HS-5 (cell line): ENCODE data around the gene KRT14.
"Not testable (repeated sequence)": the region's sequence is repeated elsewhere in the genome, so short reads cannot be mapped to it uniquely, and the experiment has no call there.

Experiments used
- DNase-seq: peaks from one replicate; pipeline ENCODE4 v3.0.0-alpha.2; 2012; ENCODE audit warnings: low read depth

Gene KRT14

DNA sequence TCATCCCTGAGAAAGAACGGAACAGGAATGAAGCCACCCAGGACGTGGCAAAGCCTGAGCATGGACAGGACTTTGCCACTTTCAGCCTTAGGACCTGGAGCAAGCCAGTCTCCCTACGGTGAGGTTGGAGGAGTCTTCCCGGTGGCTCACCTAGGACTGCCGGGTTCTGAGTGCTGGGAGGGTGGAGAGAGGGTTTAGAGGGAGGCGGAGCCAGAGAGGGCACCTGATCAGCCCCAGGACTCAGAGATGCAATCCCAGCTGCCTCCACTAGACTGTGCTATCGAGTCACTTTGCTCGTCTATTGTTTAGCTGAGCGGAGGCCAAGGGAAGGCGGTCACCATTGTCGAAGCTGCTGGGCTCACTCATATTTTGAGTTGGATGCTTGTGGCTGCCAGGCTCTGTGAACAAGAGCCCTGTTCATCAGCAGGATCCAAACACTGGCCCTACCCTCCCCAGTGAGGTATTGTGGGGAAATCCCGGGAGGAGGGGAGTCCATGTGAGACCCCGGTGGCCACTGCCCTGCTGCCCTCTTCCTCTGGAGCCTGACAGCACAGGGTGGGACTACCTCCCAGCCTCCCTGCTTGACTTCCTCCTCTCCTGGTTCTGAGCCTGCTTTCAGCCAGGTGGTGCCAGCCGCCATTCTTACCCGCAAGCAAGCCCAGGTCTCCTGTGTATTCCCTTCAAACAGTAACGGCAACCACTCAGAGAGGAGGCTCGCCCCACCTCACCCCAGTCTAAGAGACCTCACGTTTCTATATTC is 7.0 kb downstream of the KRT14 start:
- DNase-seq = no peak

DNA sequence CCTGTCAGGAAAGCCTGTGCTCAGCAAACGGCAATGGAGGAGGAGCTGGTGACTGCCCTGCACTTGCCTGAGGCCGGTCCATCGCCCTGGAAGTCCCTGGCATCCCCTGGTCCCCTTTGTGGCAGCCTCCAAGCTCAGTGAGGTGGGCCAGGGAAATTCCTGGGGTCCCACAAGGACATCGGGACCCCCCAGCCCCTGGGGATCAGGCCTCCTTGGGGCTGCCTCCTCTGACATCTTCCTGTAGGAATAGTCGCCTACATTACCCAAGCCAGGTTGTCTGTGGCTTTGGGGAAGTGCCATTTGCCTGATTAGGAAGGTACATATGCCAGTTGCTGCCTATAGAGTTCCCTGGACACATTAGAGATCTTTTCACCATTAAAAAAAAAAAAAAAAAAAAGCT is 7.7 kb downstream of the KRT14 start:
- no peak for DNase-seq

DNA sequence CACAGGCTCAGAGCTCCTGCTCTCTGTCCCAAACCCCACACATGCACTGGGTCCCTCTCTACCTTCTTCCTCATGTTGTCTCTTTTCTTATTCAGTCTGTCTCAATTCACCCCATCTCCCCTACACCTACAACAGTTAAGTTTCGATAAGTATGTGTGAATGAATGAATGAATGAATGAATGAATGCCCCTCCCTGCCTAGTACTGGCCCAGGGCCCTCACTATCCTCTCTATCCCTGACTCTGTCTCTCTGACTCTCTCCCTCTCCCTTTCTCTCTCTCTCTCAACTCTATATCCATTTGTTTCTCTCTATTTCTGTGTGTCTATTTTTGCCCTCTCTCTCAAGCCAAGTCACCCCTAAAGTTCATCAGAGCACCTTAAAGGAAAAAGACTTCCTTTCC is 8.2 kb downstream of the KRT14 start:
- no peak for DNase-seq

DNA sequence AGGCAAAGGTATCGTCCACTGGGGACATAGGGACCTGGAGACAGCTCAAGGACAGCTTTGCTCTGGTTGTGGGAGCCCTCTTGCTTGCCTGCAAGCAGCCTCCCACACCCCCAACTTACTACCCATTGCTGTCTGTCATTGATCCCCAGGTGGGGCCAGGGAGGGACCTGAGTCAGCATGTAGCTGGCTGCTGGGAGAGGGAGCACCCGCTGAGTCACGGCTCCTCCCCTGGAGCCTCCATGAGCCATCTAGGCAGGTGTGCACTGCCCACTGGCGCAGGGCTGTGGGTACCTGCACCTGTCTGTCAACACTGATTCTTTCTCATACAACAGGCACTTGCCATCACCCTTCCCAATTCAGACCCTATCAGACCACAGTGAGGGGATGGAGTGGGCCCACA is 10.0 kb downstream of the KRT14 start:
- DNase-seq = not testable (repeated sequence)

DNA sequence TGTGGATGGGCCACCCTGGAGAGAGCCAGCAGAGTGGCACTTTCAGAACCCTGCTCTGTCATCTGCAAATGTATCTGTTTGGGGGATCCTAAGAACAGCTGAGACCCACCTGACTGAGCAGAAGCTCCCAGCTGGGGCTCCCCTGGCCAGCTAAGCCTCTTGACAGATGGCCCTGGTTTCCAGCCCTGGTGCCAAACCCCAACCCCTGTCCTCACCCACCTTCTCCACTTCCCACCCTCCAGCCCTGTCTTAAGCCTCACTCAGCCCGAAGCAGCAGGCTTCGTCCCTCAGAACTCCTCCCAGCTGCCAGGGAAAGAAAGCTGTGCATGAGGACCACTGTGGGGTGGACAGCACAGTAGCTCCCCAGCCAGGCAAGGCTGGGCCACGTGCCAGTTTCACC is 11.4 kb downstream of the KRT14 start:
- DNase-seq = no peak

DNA sequence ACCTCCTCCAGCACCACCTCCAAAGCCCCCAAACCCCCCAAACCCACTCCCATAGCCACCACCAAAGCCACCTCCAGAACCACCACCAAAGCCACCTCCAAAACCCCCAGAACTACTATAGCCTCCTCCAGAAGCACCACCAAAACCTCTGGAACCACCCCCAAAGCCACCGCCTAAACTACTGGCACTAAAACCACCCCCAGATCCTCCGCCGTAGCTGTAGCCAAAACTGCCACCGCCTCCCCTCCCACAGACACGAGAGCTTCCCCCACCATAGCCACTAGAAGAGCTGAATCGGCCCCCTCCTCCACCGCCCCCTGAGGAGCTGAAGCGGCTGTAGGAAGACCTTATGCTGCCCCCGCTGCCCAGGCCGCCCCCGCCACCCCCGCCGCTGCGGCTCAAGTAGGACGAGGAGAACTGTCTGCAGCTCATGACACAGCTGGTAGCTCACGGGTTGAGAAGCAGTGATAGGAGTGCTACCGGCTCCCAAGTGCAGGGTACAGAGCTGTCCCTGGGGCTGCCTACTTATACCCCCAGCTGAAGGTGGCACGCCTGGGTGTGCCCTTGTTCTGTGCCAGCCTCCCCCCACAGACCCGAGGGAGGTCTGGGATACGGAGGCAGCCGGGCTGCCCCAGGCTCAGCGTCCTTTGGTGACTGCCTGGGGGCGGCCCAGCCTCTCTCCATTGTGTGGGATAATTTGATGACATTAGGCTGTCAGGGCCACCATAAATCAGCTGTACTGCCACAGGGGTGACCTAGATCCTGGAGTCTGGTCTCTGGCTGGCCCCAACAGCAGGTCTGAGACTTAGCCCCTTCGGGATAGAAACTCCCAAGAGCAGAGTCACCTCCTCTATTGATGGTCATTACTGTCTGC is 14.9 kb downstream of the KRT14 start, which contains the start of gene KRT9:
TSS of gene KRT9 (minus strand) at position 499 of the 874 bp plus-strand sequence. CDS start at position 432, 67 bp downstream.
- no peak for DNase-seq

DNA sequence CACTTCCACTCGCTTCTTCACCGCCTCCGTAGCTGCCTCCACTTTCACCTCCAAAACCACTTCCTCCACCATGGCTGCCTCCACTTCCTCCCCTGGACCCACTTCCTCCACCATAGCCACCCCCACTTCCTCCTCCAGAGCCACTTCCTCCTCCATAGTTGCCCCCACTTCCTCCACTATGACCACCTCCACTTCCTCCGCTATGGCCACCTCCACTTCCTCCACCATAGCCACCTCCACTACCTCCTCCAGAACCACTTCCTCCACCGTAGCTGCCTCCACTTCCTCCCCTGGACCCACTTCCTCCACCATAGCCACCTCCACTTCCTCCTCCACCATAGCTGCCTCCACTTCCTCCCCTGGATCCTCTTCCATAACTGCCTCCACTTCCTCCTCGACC is 19.4 kb downstream of the KRT14 start:
- no peak for DNase-seq

DNA sequence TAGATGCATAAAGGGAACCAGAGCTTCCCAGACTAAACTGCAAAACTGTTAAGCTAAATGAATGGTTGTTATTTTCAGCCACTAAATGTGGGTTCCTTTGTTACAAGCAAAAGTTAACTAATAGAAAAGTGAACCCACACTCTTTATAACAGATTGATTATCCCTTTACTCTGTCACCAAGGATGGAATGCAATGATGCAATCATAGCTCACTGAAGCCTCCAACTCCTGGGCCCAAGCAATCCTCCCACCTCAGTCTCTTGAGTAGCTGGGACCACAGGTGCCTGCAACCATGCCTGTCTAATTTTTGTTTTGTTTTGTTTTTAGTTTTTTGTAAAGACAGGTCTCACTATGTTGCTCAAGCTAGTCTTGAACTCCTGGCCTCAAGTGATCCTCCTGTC is 21.4 kb downstream of the KRT14 start:
- DNase-seq = no peak

DNA sequence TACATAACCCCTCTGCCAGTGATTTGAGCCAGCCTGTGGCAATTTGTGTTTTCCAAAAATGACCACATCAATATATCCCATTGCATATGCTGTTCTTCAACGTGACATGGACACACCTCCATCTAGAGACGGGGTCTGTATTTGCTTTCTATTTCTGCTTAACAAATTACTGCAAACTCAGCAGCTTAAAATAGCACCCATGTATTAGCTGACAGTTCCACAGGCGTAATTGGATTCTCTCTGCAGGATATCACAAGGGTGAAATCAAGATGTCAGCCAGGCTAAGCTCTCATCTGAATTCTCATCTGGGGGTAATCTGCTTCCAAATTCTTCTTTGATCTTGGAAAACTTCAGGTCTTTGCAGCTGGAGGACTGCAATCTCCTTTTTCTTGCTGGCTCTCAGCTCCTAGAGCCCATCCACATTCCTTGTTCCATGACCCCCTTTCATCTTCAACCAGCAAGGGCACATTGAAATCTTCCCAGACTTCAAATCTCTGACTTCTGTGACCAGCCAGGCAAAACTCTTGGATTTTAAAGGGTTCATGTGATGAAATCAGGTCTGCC is 23.0 kb downstream of the KRT14 start:
- no peak for DNase-seq

DNA sequence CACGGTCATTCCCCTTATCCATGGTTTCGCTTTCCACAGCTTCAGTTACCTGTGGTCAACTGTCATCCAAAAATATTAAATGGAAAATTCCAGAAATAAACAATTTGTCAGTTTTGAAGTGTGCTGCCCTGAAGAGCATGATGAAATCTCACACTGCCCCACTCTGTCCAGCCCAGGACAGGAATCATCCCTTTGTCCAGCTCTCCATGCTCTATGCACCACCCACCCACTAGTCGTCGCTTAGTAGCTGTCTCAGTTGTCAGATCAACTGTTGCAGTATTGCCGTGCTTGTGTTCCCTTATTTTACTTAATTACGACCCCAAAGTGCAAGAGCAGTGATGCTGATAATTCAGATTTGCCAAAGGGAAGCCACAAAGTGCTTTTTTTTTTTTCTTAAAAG is 25.1 kb downstream of the KRT14 start:
- no peak for DNase-seq

DNA sequence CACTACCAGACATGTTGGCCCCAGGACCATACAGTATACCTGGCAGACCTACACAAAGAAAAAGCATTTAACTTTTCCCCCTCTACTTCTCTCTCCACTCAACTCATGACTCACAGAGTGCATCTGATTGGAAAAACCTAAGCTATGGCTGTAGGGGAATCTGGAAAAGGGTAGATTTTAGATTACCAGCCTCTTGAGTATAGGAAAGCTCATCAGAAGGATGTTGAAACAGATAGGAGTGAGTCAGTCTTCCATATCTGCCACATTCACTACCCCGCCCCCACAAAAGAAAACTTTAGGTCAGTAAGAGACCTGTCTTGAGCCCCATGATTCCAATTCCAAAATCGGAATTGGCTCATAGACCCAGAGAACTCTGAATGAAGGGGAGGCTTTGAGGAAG is 27.1 kb downstream of the KRT14 start:
- DNase-seq = no peak

DNA sequence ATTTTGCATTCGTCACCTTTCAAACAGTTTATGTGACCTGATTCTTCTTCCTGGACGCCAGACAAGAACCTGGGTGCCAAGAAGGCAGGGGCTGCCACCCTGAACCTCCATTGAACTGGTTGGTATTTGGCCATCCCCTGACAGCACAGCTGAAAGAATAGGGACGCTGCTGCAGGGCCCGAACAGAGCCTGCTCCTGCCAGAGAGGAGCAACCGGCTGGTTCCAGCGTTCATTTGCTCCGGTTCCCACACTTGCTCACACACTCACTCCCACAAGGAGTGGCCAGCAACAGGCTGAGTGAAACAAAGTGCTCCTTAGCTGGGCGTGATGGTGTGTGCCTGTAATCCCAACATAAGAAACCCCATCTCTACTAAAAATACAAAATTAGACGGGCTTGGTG is 29.8 kb downstream of the KRT14 start:
- DNase-seq = no peak

DNA sequence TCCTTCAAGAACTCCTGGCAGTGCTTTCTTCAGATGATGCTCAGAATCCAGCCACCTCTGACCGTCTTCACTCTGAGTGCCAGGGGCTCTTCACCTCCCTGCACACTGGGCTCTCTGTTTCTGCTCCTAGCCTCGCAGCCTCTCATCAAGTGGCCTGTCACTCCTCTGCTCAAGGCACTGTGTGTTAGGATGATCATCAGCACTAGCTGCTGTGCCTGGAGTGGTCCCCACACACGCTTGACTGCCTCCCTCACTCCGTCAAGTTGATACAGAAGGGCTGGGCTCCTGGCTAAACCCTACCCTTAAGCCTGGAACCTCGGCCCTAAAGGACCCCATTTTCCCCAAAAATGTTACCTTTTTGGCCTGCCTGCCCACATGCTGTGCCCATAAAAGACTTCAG is 30.4 kb downstream of the KRT14 start:
- DNase-seq = no peak

DNA sequence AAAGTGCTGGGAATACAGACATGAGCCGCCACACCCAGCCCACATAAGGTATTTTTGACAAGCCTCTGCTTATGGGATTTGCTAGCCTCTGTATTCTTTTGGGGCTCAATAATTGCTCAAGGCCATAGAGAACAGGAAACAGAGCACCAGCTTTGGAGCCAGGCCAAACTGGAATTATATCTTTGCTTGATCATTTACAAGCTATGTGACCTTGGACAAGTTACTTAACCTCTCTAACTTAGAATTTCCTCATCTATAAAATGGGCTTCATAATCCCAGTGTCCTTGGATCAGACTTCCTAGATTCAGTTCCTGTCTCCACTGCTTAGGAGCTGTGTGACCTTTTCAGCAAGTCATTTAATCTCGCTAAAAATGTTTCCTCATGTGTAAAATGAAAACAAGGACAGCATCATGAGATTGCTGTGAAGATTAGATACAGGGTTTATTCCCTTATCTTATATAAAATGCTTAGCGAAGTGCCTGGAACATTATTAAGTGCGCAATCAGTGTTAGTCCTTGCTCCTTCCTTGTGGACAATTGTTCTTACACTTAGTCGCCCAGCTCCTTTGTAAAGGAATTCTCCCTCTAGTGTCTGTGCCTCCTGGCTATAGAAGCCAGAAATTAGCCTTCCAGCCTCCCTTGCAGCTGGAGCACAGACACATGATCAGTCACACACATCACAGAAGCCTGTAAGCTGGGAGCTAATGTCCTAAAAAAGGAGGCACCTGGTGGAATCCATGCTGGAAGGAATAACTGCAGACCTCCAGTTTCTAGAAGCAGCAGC is 31.4 kb downstream of the KRT14 start:
- no peak for DNase-seq

DNA sequence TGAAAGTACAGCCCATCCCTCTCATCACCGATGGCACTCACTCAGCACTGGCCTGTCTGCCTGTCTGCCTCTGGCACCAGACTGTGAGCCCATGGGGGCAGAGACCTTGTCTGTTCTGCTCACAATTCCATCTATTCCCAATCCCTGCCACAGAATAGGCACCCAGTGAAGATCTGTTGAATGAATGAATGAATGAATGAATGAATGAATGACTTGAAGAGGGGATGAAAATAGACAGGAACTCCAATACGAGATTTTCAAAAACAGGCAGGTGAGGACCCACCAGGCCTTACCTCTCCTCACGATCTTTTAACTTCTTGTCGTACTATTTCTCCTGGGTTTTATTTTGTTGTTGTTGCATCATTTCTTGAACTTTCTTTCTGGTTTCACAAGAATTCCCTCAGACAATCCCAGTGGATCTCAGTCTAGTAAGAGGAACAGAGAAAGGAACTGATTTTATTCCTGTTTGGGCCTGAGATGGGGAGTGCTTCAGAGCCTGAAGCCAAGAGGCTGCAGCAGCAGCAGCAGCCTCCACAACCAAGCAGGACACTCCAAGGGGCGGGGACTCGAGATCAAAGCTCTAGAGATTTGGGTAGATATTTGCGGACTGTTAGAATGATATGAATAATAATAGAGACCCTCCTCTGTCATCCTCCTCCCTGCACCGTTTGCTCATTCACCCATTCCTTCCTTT is 32.6 kb downstream of the KRT14 start:
- no peak for DNase-seq

DNA sequence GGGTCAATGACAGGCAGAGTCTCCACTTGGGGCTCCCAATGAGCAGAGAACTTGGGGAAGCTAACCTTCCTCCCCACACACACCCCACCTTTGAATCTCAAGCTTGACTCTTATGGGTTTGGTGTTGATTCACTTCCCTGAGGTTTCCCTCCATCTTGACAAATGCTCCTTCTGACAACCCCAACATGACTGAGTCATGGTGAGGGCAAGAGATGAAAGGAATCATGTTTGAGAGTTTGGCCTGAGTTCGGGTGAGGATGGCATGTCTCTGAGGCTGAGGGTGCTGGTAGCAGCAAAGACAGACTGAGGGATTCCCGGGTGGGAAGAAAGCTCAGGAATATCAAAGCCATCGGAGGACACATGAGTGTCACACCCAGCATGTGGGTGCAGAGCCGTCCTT is 33.5 kb downstream of the KRT14 start:
- DNase-seq = no peak

DNA sequence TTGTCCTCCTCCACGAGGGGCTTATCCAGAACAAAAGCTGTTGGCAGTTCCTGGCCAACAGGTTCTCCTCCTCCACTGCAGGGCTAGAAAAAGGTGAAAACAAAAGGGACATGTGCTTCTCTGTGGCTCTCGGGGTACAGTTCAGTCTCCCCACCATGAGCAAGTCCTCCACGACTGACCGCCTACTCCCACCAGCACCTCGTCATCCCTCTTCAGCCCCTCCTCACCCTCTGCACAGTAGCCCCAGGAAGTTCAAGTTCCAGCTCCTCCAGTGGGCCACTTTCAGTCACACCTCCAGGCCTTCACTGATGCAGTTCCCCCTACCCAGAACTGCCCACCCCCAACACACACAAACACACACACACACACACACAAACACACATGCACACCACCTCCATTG is 34.2 kb downstream of the KRT14 start:
- no peak for DNase-seq

DNA sequence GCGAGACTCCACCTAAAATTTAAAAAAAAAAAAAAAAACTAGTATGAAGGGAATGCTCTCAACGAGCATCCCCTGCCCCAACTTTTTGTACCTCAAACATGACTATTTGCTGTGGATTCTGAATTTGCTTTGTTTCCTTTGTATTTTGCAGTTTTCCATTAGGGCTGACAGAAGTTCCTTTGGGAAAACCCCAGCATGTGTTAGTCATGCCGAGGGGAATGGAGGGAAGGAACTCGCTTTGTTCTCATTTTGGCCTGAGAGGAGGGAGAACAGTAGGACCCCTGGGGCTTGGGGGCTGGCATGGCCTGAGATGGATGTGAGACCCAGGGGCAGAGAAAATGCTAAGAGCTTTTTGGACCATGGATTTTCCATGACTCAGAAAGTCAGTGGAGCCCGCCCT is 35.3 kb downstream of the KRT14 start:
- no peak for DNase-seq

DNA sequence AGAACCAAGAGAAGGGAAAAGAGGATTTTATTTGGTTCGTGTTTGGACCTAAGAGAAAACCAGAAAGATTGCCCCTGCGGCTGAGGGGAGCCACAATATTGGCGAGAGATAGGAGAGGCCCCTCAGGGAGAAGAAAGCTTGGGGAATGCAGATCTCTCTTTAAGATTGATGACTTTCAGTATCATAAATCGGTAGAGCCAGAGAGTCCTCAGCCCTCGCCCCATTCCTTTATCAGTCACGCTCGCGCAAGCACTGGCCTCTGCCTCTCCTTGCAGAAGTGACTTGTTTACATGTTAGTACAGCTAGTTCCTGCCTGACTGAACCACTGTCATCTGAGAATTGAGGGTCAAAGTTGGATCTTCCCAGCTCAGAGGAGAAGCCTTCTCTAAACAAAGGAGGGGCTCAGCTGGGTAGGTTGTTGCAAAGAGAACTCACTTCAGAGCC is 37.1 kb downstream of the KRT14 start:
- no peak for DNase-seq

DNA sequence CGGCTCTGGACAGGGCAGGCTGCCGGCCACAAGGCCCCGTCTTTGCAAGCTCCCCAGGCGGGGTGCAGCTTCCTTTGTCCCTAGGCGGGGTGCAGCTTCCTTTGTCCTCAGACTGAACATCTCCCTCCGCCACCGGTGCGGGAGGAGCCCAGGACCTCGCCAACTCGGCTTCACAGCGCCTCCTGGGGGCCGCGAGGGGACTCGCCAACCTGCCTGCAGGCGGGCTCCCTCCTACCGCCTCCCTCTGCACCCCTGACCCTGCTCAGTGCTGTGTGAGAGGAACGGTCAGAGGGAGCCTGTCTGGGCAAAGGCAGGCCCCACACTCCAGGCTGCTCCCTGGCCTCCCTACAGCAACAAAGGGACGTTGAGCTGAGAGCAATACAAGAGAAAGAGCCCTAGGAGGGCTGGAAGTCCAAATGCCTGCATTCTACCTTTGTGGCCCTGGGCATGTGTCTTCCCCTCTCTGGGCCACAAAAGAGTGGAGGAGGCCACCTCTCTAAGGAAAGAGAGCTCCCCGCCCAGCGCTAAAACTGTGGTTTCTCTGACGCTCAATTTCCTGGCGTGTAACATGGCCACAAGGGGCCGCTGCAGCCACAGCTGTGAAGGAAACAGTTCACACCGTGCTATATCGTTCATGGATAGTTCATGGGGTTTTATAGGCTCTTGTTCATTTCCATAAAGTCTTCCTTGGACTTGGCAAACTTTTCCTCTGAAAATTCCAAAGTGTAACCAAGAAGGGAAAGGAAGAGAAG is 37.7 kb downstream of the KRT14 start:
- no peak for DNase-seq
